ENCODE results near the gene DNER. TPM values are rescaled to one million over a fixed set of nuclear protein-coding genes. Genes with fewer than 3 reads are reported as not detected.

DNER gene
- polyA plus RNA-seq, 1 experiment = not detected

- Histone ChIP-seq H3K27ac (ENCODE audit: low read depth, low read length) (no peak overlapping the region), H3K9me3 (ENCODE audit: control insufficient read depth, insufficient read depth, low read length) (no peaks in the 10 kb centered on the region), H3K4me3 (ENCODE audit: low read depth, low read length) (no peak overlapping the region), H3K27me3 (ENCODE audit: control insufficient read depth, insufficient read depth, low read length) (no peaks in the 10 kb centered on the region)
- no peak for TF ChIP-seq CTCF (IDR thresholded peaks at IDR 0.05; ENCODE audit: low read depth, low read length)
- POLR2A ChIA-PET = no interaction called here
- CTCF ChIA-PET = no interaction called here
- no peak for DNase-seq (ENCODE audit: low read depth, low spot score)
These were observed 54.0 kb downstream of the DNER start for GRCh38 chr2:229660391-229660790.

GRCh38 chr2:229658004-229658403, 56.4 kb downstream of the DNER start:
- DNase-seq (ENCODE audit: low read depth, low spot score) = no peak
- Histone ChIP-seq H3K9me3 (ENCODE audit: control insufficient read depth, insufficient read depth, low read length) (no peaks in the 10 kb centered on the region), H3K4me3 (ENCODE audit: low read depth, low read length) (no peak overlapping the region), H3K27me3 (ENCODE audit: control insufficient read depth, insufficient read depth, low read length) (no peaks in the 10 kb centered on the region), H3K27ac (ENCODE audit: low read depth, low read length) (no peak overlapping the region)
- ChIA-PET CTCF (no interaction called here), POLR2A (no interaction called here)
- no peak for TF ChIP-seq CTCF (IDR thresholded peaks at IDR 0.05; ENCODE audit: low read depth, low read length)

GRCh38 chr2:229654437-229654836, 59.9 kb downstream of the DNER start:
- Histone ChIP-seq H3K9me3 (ENCODE audit: control insufficient read depth, insufficient read depth, low read length) (no peaks in the 10 kb centered on the region), H3K4me3 (ENCODE audit: low read depth, low read length) (no peak overlapping the region), H3K27me3 (ENCODE audit: control insufficient read depth, insufficient read depth, low read length) (no peaks in the 10 kb centered on the region), H3K27ac (ENCODE audit: low read depth, low read length) (no peak overlapping the region)
- no peak for DNase-seq (ENCODE audit: low read depth, low spot score)
- ChIA-PET CTCF (interaction anchor here (0.7 kb wide), 1 partner anchor 1765 kb away, joined by 3 read pairs; no protein-coding TSS in a partner anchor), POLR2A (no interaction called here)
- no peak for TF ChIP-seq CTCF (IDR thresholded peaks at IDR 0.05; ENCODE audit: low read depth, low read length)

GRCh38 chr2:229653531-229653930, 60.8 kb downstream of the DNER start:
- POLR2A ChIA-PET = no interaction called here
- DNase-seq (ENCODE audit: low read depth, low spot score) = no peak
- Histone ChIP-seq H3K27ac (ENCODE audit: low read depth, low read length) (no peak overlapping the region), H3K4me3 (ENCODE audit: low read depth, low read length) (no peak overlapping the region), H3K9me3 (ENCODE audit: control insufficient read depth, insufficient read depth, low read length) (no peaks in the 10 kb centered on the region), H3K27me3 (ENCODE audit: control insufficient read depth, insufficient read depth, low read length) (no peaks in the 10 kb centered on the region)
- TF ChIP-seq CTCF (IDR thresholded peaks at IDR 0.05; ENCODE audit: low read depth, low read length) = no peak
- CTCF ChIA-PET = no interaction called here

GRCh38 chr2:229652796-229653195, 61.6 kb downstream of the DNER start:
- Histone ChIP-seq H3K27me3 (ENCODE audit: control insufficient read depth, insufficient read depth, low read length) (no peaks in the 10 kb centered on the region), H3K27ac (ENCODE audit: low read depth, low read length) (no peak overlapping the region), H3K9me3 (ENCODE audit: control insufficient read depth, insufficient read depth, low read length) (no peaks in the 10 kb centered on the region), H3K4me3 (ENCODE audit: low read depth, low read length) (no peak overlapping the region)
- ChIA-PET CTCF (no interaction called here), POLR2A (no interaction called here)
- no peak for TF ChIP-seq CTCF (IDR thresholded peaks at IDR 0.05; ENCODE audit: low read depth, low read length)
- DNase-seq (ENCODE audit: low read depth, low spot score) = no peak
